ENCODE results near the gene SLCO2A1. TPM values are rescaled to one million over a fixed set of nuclear protein-coding genes. Genes with fewer than 3 reads are reported as not detected.

Gene SLCO2A1
- total RNA-seq, 2 donors from 2014 or later, result 15.9 to 46.7 TPM

GRCh38 chr3:133996251-133996661 is 33.5 kb downstream of the SLCO2A1 start:
- whole genome bisulfite sequencing, result 54% methylated on average over 11 of the region's 12 CpGs
- H3K9me3 ChIP-seq, result no peaks in the 10 kb centered on the region
- intact Hi-C loops (cut with DNase I), result no loop called here

DNA sequence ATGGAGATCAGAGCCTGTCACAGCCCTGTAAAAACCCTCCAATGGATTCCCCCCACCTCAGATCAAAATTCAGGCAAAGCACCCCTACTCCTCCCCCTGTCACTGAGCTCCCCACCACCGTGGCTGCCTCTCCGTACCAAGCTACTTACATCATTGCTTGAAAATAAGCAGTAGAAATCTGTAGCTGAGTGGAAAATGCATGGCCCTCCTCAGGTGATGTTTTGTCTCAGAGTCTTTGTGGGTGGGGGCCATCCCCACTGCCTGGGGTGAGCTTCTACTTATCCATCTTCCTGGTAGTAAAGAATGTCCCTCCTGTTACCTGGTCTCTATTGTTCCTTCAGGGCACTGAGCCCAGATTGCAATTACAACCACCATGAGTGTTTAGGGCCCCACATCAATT is 34.5 kb downstream of the SLCO2A1 start:
- no peaks in the 10 kb centered on the region for H3K36me3 ChIP-seq
- WGBS, result 84% methylated on average over 2 of the region's 2 CpGs
- intact Hi-C loops (cut with DNase I), result no loop called here
- DNase-seq (ENCODE audit: low spot score), result no peak
- no peaks in the 10 kb centered on the region for H3K27me3 ChIP-seq (replicated peaks; ENCODE audit: insufficient read depth)
- TF ChIP-seq CTCF (IDR thresholded peaks at IDR 0.05) (no peak), POLR2A (IDR thresholded peaks at IDR 0.05) (no peak)
- no peak overlapping the region for H3K4me3 ChIP-seq
- H3K4me1 ChIP-seq (replicated peaks), result no peaks in the 10 kb centered on the region
- no peak overlapping the region for H3K27ac ChIP-seq
- no peaks in the 10 kb centered on the region for H3K9me3 ChIP-seq

More at GRCh38 chr3:133996251-133996661, 33.5 kb downstream of the SLCO2A1 start:
- TF ChIP-seq POLR2A (IDR thresholded peaks at IDR 0.05) (no peak), POLR2AphosphoS5 (IDR thresholded peaks at IDR 0.05) (no peak), CTCF (IDR thresholded peaks at IDR 0.05) (no peak)
- no peak for DNase-seq (ENCODE audit: low spot score)
- Histone ChIP-seq H3K36me3 (no peaks in the 10 kb centered on the region), H3K27ac (no peak overlapping the region), H3K4me1 (replicated peaks) (no peaks in the 10 kb centered on the region), H3K27me3 (replicated peaks; ENCODE audit: insufficient read depth) (no peaks in the 10 kb centered on the region), H3K4me3 (no peak overlapping the region)

DNA sequence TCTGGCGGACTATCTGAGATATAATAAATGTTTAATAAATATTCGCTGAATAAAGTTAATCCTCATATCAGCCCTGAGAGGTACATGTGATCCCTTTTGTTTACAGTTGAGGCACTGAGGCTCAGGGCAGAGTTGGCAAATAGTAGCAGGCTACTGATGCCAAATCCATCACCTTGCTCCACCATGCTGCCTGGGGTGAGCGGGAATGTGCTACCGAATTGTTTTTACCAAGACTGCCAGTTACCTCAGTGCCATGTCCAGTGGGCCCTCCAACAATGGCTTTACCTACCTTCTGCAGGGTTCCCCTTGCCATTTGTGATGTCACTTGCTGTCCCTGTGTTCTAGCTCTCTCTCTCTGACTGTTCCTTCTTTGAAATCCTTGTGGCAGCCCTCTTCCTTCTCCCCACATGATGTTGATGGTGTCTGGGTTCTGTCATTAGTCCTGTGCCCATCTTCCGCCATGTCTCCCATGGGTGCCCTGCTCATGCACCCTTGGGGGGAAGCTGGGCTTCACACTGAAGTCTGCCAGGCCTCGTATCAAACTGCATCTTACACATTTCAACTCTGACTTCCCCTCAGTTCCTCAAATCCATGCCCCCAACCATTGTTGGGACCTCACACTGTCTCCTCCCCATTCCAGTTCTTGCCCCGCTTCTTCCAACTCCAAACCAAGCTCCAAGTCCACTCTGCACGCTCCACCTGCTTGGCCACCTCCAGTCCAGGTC is 35.4 kb downstream of the SLCO2A1 start:
- Histone ChIP-seq H3K9me3 (no peaks in the 10 kb centered on the region), H3K27ac (no peak overlapping the region), H3K4me3 (no peak overlapping the region), H3K27me3 (replicated peaks; ENCODE audit: insufficient read depth) (no peaks in the 10 kb centered on the region), H3K4me1 (replicated peaks) (no peaks in the 10 kb centered on the region), H3K36me3 (no peaks in the 10 kb centered on the region)
- no peak for DNase-seq (ENCODE audit: low spot score)
- TF ChIP-seq CTCF (IDR thresholded peaks at IDR 0.05) (no peak), POLR2AphosphoS5 (IDR thresholded peaks at IDR 0.05) (no peak), POLR2A (IDR thresholded peaks at IDR 0.05) (no peak)
- intact Hi-C loops (cut with DNase I), result no loop called here
- 86% methylated on average over 8 of the region's 8 CpGs for WGBS

- no peak for DNase-seq (ENCODE audit: low spot score)
- intact Hi-C loops (cut with DNase I), result no loop called here
- Histone ChIP-seq H3K4me3 (no peak overlapping the region), H3K27ac (no peak overlapping the region), H3K9me3 (no peaks in the 10 kb centered on the region), H3K27me3 (replicated peaks; ENCODE audit: insufficient read depth) (no peaks in the 10 kb centered on the region), H3K4me1 (replicated peaks) (no peaks in the 10 kb centered on the region), H3K36me3 (no peaks in the 10 kb centered on the region)
- 90% methylated on average over 10 of the region's 10 CpGs for WGBS
- TF ChIP-seq CTCF (IDR thresholded peaks at IDR 0.05), result no peak
- no peak for TF ChIP-seq POLR2AphosphoS5 (IDR thresholded peaks at IDR 0.05)
- TF ChIP-seq POLR2A (IDR thresholded peaks at IDR 0.05), result no peak
Observed at GRCh38 chr3:133992951-133993620, 36.6 kb downstream of the SLCO2A1 start.

DNA sequence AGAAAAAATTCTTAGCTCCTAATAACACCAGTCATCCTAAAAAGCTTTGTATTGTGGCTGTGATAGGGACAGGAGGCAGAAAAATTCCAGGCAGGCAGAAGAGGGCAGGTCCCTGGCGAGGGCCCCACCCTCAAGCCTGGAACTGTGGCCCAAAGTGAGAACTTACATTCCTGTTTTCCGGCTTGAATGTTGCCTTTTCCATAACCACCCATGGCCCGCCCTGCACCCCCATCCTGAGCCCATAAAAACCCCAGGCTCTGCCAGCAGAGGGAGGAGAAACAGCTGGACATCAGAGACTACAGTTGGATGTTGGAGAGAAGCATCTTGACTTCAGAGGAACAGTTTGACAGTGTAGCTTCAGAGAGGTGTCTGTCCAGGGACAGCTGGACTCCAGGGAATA is 37.3 kb downstream of the SLCO2A1 start:
- 77% methylated on average over 3 of the region's 3 CpGs for WGBS
- H3K9me3 ChIP-seq, result no peaks in the 10 kb centered on the region
- no peaks in the 10 kb centered on the region for H3K4me1 ChIP-seq (replicated peaks)
- TF ChIP-seq POLR2A (IDR thresholded peaks at IDR 0.05) (no peak), POLR2AphosphoS5 (IDR thresholded peaks at IDR 0.05) (no peak), CTCF (IDR thresholded peaks at IDR 0.05) (no peak)
- no peaks in the 10 kb centered on the region for H3K27me3 ChIP-seq (replicated peaks; ENCODE audit: insufficient read depth)
- intact Hi-C loops (cut with DNase I), result no loop called here
- DNase-seq (ENCODE audit: low spot score), result no peak
- no peak overlapping the region for H3K4me3 ChIP-seq
- no peak overlapping the region for H3K27ac ChIP-seq
- no peaks in the 10 kb centered on the region for H3K36me3 ChIP-seq
